Measurements from ENCODE around the gene SPSB2.

Gene SPSB2

GRCh38 chr12:6828781-6829535 is 44.1 kb downstream of the SPSB2 start:
- TF ChIP-seq CTCF (IDR thresholded peaks at IDR 0.05; ENCODE audit: control insufficient read depth, extremely low read depth, insufficient read depth), result no peak
- peak overlapping the region; percentile 23 for H3K4me3 ChIP-seq (ENCODE audit: low read depth, low read length)
- no peak for DNase-seq (ENCODE audit: low read depth)

- TF ChIP-seq CTCF (IDR thresholded peaks at IDR 0.05; ENCODE audit: control insufficient read depth, extremely low read depth, insufficient read depth), result peak; percentile 25; the same call in 1 of the 2 replicates
- peak within 1 kb of the TSS; percentile 23 for H3K4me3 ChIP-seq (ENCODE audit: low read depth, low read length)
- no peak for DNase-seq (ENCODE audit: low read depth)
These were observed 44.9 kb downstream of the SPSB2 start, which contains the start of gene P3H3 for GRCh38 chr12:6827982-6828780. P3H3 (plus strand) TSS chr12:6828407; CDS start chr12:6828441, 34 bp downstream.

- H3K4me3 ChIP-seq (ENCODE audit: low read depth, low read length), result no peak overlapping the region
- no peak for TF ChIP-seq CTCF (IDR thresholded peaks at IDR 0.05; ENCODE audit: control insufficient read depth, extremely low read depth, insufficient read depth)
- DNase-seq (ENCODE audit: low read depth), result no peak
These were observed 45.6 kb downstream of the SPSB2 start for GRCh38 chr12:6827437-6827911.

- DNase-seq (ENCODE audit: low read depth), result no peak
- H3K4me3 ChIP-seq (ENCODE audit: low read depth, low read length), result no peak overlapping the region
- TF ChIP-seq CTCF (IDR thresholded peaks at IDR 0.05; ENCODE audit: control insufficient read depth, extremely low read depth, insufficient read depth), result no peak
These were observed 46.2 kb downstream of the SPSB2 start for GRCh38 chr12:6826734-6827436.

GRCh38 chr12:6826125-6826733 is 46.9 kb downstream of the SPSB2 start:
- TF ChIP-seq CTCF (IDR thresholded peaks at IDR 0.05; ENCODE audit: control insufficient read depth, extremely low read depth, insufficient read depth), result no peak
- no peak for DNase-seq (ENCODE audit: low read depth)
- no peak overlapping the region for H3K4me3 ChIP-seq (ENCODE audit: low read depth, low read length)

GRCh38 chr12:6825398-6826124 is 47.5 kb downstream of the SPSB2 start:
- peak; percentile 47 for DNase-seq (ENCODE audit: low read depth)
- H3K4me3 ChIP-seq (ENCODE audit: low read depth, low read length), result no peak overlapping the region
- peak; percentile 95 for TF ChIP-seq CTCF (IDR thresholded peaks at IDR 0.05; ENCODE audit: control insufficient read depth, extremely low read depth, insufficient read depth)
